ENCODE measurements around the gene IPO9. TPM values are rescaled to one million over a fixed set of nuclear protein-coding genes. Genes with fewer than 3 reads are reported as not detected.

IPO9 gene
- total RNA-seq, 1 donor = 29.2 TPM

GRCh38 chr1:201818971-201819750 is 9.8 kb upstream of the IPO9 start:
- DNase-seq (ENCODE audit: low read depth) = peak; percentile 35
- no peak for TF ChIP-seq CTCF (IDR thresholded peaks at IDR 0.05; ENCODE audit: insufficient read depth, low read length)

GRCh38 chr1:201820413-201820812 is 8.5 kb upstream of the IPO9 start:
- no peak for TF ChIP-seq CTCF (IDR thresholded peaks at IDR 0.05; ENCODE audit: insufficient read depth, low read length)
- no peak for DNase-seq (ENCODE audit: low read depth)
- H3K4me3 ChIP-seq (ENCODE audit: low read depth, low read length) = no peak overlapping the region

More at GRCh38 chr1:201818971-201819750, 9.8 kb upstream of the IPO9 start:
- H3K4me3 ChIP-seq (ENCODE audit: low read depth, low read length) = no peak overlapping the region

- H3K4me3 ChIP-seq (ENCODE audit: low read depth, low read length) = no peak overlapping the region
- TF ChIP-seq CTCF (IDR thresholded peaks at IDR 0.05; ENCODE audit: insufficient read depth, low read length) = no peak
- no peak for DNase-seq (ENCODE audit: low read depth)
Measured at GRCh38 chr1:201825245-201825644, 3.7 kb upstream of the IPO9 start.

GRCh38 chr1:201826830-201827229 is 2.1 kb upstream of the IPO9 start:
- no peak overlapping the region for H3K4me3 ChIP-seq (ENCODE audit: low read depth, low read length)
- no peak for TF ChIP-seq CTCF (IDR thresholded peaks at IDR 0.05; ENCODE audit: insufficient read depth, low read length)
- DNase-seq (ENCODE audit: low read depth) = no peak

GRCh38 chr1:201827321-201828216 is 1.4 kb upstream of the IPO9 start:
- peak; percentile 47 for DNase-seq (ENCODE audit: low read depth)

More at GRCh38 chr1:201827321-201828216, 1.4 kb upstream of the IPO9 start:
- no peak for TF ChIP-seq CTCF (IDR thresholded peaks at IDR 0.05; ENCODE audit: insufficient read depth, low read length)
- no peak overlapping the region for H3K4me3 ChIP-seq (ENCODE audit: low read depth, low read length)
